ENCODE results near the gene CPNE4.
"Not testable (repeated sequence)": the region's sequence is repeated elsewhere in the genome, so short reads cannot be mapped to it uniquely, and the experiment has no call there.

Gene CPNE4

GRCh38 chr3:131518680-131519079, 516.1 kb downstream of the CPNE4 start:
- no peak for DNase-seq

- DNase-seq, result no peak
These were observed 529.4 kb downstream of the CPNE4 start for GRCh38 chr3:131505421-131505820.

GRCh38 chr3:131503320-131503635, 531.5 kb downstream of the CPNE4 start:
- DNase-seq, result peak; percentile 14

GRCh38 chr3:131502530-131503319, 532.1 kb downstream of the CPNE4 start, which contains the start of gene MRPL3:
Gene MRPL3, minus strand, starts transcription at chr3:131502971. Its CDS starts 150 bp downstream, at chr3:131502821.
- DNase-seq, result peak; percentile 40

GRCh38 chr3:131501949-131502348, 532.9 kb downstream of the CPNE4 start:
- no peak for DNase-seq

GRCh38 chr3:131494706-131495105, 540.1 kb downstream of the CPNE4 start:
- no peak for DNase-seq

- DNase-seq, result no peak
These were observed 543.0 kb downstream of the CPNE4 start for GRCh38 chr3:131491775-131492174.

- no peak for DNase-seq
These were observed 543.7 kb downstream of the CPNE4 start for GRCh38 chr3:131491084-131491483.

- DNase-seq, result not testable (repeated sequence)
These were observed 548.3 kb downstream of the CPNE4 start for GRCh38 chr3:131486545-131486944.

- no peak for DNase-seq
These were observed 549.7 kb downstream of the CPNE4 start for GRCh38 chr3:131485119-131485518.

GRCh38 chr3:131484496-131485111, 550.2 kb downstream of the CPNE4 start:
- no peak for DNase-seq

All from GOT3 (cell line).